K562 (cell line): ENCODE results near the gene RHOF. TPM values are rescaled to one million over a fixed set of nuclear protein-coding genes. Genes with fewer than 3 reads are reported as not detected.

ENCODE experiments used
- BHLHE40 ChIP-seq: IDR thresholded peaks from 2 replicates; pipeline ENCODE4 v1.6.1; 2011; ENCODE audit warnings: low read length, improper control_type of control experiment
- E2F1 ChIP-seq: sonication (generic); formaldehyde crosslinking; IDR thresholded peaks from 2 replicates; pipeline ENCODE4 v1.8.1; 2023; ENCODE audit warnings: mild to moderate bottlenecking, missing genetic modification reagents, moderate library complexity
- HEY1 ChIP-seq: fragments of 250-450 bp; sonication (Bioruptor Pico); IDR thresholded peaks from 2 replicates; pipeline ENCODE4 v1.5.0; 2020; ENCODE audit warnings: mild to moderate bottlenecking, moderate library complexity, borderline replicate concordance
- KLF6 ChIP-seq: fragments of 250-450 bp; sonication (Bioruptor Pico); IDR thresholded peaks from 2 replicates; pipeline ENCODE4 v1.4.0; 2020; ENCODE audit warnings: mild to moderate bottlenecking, moderate library complexity, borderline replicate concordance
- MEF2A ChIP-seq: IDR thresholded peaks from 2 replicates; pipeline ENCODE4 v1.6.1; 2011; ENCODE audit warnings: low read depth, mild to moderate bottlenecking, low read length, moderate library complexity; ENCODE audit not compliant: control insufficient read depth
- MEIS2 ChIP-seq: fragments of 450-650 bp; IDR thresholded peaks from 2 replicates; pipeline ENCODE4 v1.6.1; 2014; ENCODE audit warnings: mild to moderate bottlenecking; ENCODE audit not compliant: partially characterized antibody
- NEUROD1 ChIP-seq: fragments of 150-350 bp; IDR thresholded peaks from 2 replicates; pipeline ENCODE4 v1.6.1; 2014; ENCODE audit warnings: borderline replicate concordance, low read length, low read depth; ENCODE audit not compliant: partially characterized antibody
- RAD21 ChIP-seq, 2 experiments: fragments of 250-450 bp in 1 of 2; fragments of 450-650 bp in 1 of 2; sonication (Bioruptor Pico) in 1 of 2; formaldehyde crosslinking in 1 of 2; IDR thresholded peaks in 1 of 2; conservative IDR thresholded peaks in 1 of 2; 2 replicates each; pipeline versions ENCODE4 v1.4.0 to v1.8.0; 2020 to 2022; ENCODE audit warnings: mild to moderate bottlenecking in 2 of 2, moderate library complexity in 1 of 2
- REST ChIP-seq, 2 experiments: fragments of 450-650 bp; formaldehyde crosslinking in 1 of 2; IDR thresholded peaks; 2 replicates each; pipeline versions ENCODE4 v1.4.0 to v1.6.1; 2014 to 2020; ENCODE audit warnings: mild to moderate bottlenecking in 2 of 2, borderline replicate concordance in 1 of 2, low read depth in 1 of 2
- TCF3 ChIP-seq: sonication (generic); formaldehyde crosslinking; IDR thresholded peaks from 2 replicates; pipeline ENCODE4 v1.4.0; 2020; ENCODE audit warnings: mild to moderate bottlenecking, missing genetic modification reagents
- TRIM28 ChIP-seq: fragments of 450-650 bp; IDR thresholded peaks from 2 replicates; pipeline ENCODE4 v1.6.1; 2017
- U2AF1 ChIP-seq: fragments of 200-400 bp; formaldehyde crosslinking; optimal IDR thresholded peaks from 2 replicates; pipeline ENCODE3; 2017; ENCODE audit warnings: mild to moderate bottlenecking, low read depth, low read length, moderate library complexity
- ZBTB8A ChIP-seq: fragments of 450-650 bp; IDR thresholded peaks from 2 replicates; pipeline ENCODE4 v1.6.1; 2018; ENCODE audit warnings: mild to moderate bottlenecking, moderate library complexity; ENCODE audit not compliant: partially characterized antibody
- ZNF324 ChIP-seq: fragments of 250-450 bp; sonication (Bioruptor Pico); IDR thresholded peaks from 2 replicates; pipeline ENCODE4 v1.4.0; 2020; ENCODE audit warnings: mild to moderate bottlenecking
- ZNF639 ChIP-seq, 2 experiments: fragments of 200-800 bp in 1 of 2; sonication (Bioruptor generic) in 1 of 2; sonication (generic) in 1 of 2; formaldehyde crosslinking in 1 of 2; IDR thresholded peaks in 1 of 2; conservative IDR thresholded peaks in 1 of 2; 2 replicates each; pipeline versions ENCODE4 v1.5.0 to v1.6.1; 2016 to 2020; ENCODE audit warnings: missing compliant biosample characterization in 1 of 2, missing genetic modification characterization in 1 of 2, missing genetic modification reagents in 1 of 2
- polyA plus RNA-seq, 8 experiments: library from polyadenylated mRNA; depleted of rRNA in 4 of 8; stranded (reverse) in 5 of 8; unstranded in 3 of 8; fragments of >200 nt; fragmentation: Nextera tagmentation in 2 of 8; fragmentation: Illumina TruSeq in 1 of 8; extraction: Ambion mirVana in 2 of 8; extraction: Trizol in 1 of 8; gene quantifications; 2 replicates each; pipeline versions ENCODE4 v1.2.1 to v1.2.3, GENCODE V29; 2011 to 2014; ENCODE audit warnings: inconsistent platforms in 1 of 8, missing spikeins in 1 of 8
- total RNA-seq, 7 experiments: library from RNA; depleted of rRNA in 6 of 7; stranded (reverse); fragments of >200 nt in 6 of 7; fragmentation: Illumina TruSeq in 2 of 7; extraction: Trizol in 2 of 7; gene quantifications; 2 replicates each; pipeline versions ENCODE4 v1.2.1 to v1.2.3, GENCODE V29; 2011 to 2021; ENCODE audit warnings: low replicate concordance in 1 of 7

Gene RHOF
- total and polyA plus RNA-seq, 9 of the 15 experiments (the other 6 are each of a cell fraction or from before 2014, with no cell fraction given), result 0.13 to 10.1 (median 4.0) TPM

GRCh38 chr12:121799842-121800693, 6.6 kb upstream of the RHOF start (continued):
- TF ChIP-seq RAD21 (CRISPR knock-in tag; conservative IDR thresholded peaks at IDR 0.05 in 1 of 2, IDR thresholded peaks at IDR 0.05 in 1 of 2) (0 out of 4 replicates have a peak, but pooled peaks of 1 of the 2 experiments have one; percentile 2), HEY1 (CRISPR knock-in tag) (no peak), REST (IDR thresholded peaks at IDR 0.05; ENCODE audit: borderline replicate concordance) (no peak), REST (CRISPR knock-in tag; IDR thresholded peaks at IDR 0.05; ENCODE audit: low read depth) (0 out of 2 replicates have a peak, but pooled peaks have one; percentile 20), MEF2A (no peak), U2AF1 (peak; percentile 72), NEUROD1 (peak; percentile 76), TRIM28 (no peak), TCF3 (no peak), MEIS2 (no peak), KLF6 (peak; percentile 25; the same call in 1 of the 2 replicates), E2F1 (CRISPR knock-in tag) (no peak), ZBTB8A (no peak), ZNF324 (no peak), BHLHE40 (peak; percentile 19; the same call in 1 of the 2 replicates), ZNF639 (CRISPR knock-in tag; conservative IDR thresholded peaks at IDR 0.05 in 1 of 2, IDR thresholded peaks at IDR 0.05 in 1 of 2) (peak in 1 of 2 experiments; percentile 67; a peak in 1 of 4 replicates)
